ENCODE measurements around the gene TNFAIP8L2. TPM values are rescaled to one million over a fixed set of nuclear protein-coding genes. Genes with fewer than 3 reads are reported as not detected.

The TNFAIP8L2 gene
- 0.16 TPM in 1 of 2 replicates, not detected in the other for total RNA-seq

GRCh38 chr1:151156515-151156819 lies at the start of gene TNFAIP8L2:
TNFAIP8L2 (plus strand) TSS chr1:151156649; CDS start chr1:151158698, 2,049 bp downstream.

GRCh38 chr1:151146412-151147131 lies 9.9 kb upstream of the TNFAIP8L2 start, which contains the start of gene SEMA6C:
SEMA6C (minus strand) TSS chr1:151146631; CDS start chr1:151142621, 4,010 bp downstream.

GRCh38 chr1:151165738-151166504 lies 9.5 kb downstream of the TNFAIP8L2 start, which contains the start of the genes LYSMD1 and SCNM1:
LYSMD1 (minus strand) TSS chr1:151165902; CDS start chr1:151165258, 644 bp downstream.
SCNM1 (plus strand) TSS chr1:151166144; CDS start chr1:151166153, 9 bp downstream.

GRCh38 chr1:151175863-151176262 lies 19.4 kb downstream of the TNFAIP8L2 start, which contains the start of gene TMOD4:
TMOD4 (minus strand) TSS chr1:151175981; CDS start chr1:151174875, 1,106 bp downstream.

GRCh38 chr1:151189637-151190445 lies 33.4 kb downstream of the TNFAIP8L2 start, which contains the start of gene VPS72:
VPS72 (minus strand) TSS chr1:151190197; CDS start chr1:151190121, 76 bp downstream.

GRCh38 chr1:151198254-151199127 lies 42.0 kb downstream of the TNFAIP8L2 start, which contains the start of gene PIP5K1A:
PIP5K1A (plus strand) TSS chr1:151198552; CDS start chr1:151198997, 445 bp downstream.

Other genes starting within 250 kb of the TNFAIP8L2 start
- gene SETDB1, start 230.3 kb upstream of the TNFAIP8L2 start, total RNA-seq: 24.6 and 44.6 TPM in 2 replicates
- 59.3 and 89.7 TPM in 2 replicates for gene CERS2, start 181.8 kb upstream of the TNFAIP8L2 start, total RNA-seq
- gene ANXA9, start 174.4 kb upstream of the TNFAIP8L2 start, total RNA-seq: not detected in 2 replicates
- 7.9 and 12.6 TPM in 2 replicates for gene MINDY1, start 149.7 kb upstream of the TNFAIP8L2 start, total RNA-seq
- gene PRUNE1, start 148.2 kb upstream of the TNFAIP8L2 start, total RNA-seq: 5.0 and 5.7 TPM in 2 replicates
- under 0.01 and 0.57 TPM in 2 replicates for gene BNIPL, start 120.1 kb upstream of the TNFAIP8L2 start, total RNA-seq
- 0.63 and 1.5 TPM in 2 replicates for gene C1orf56, start 108.9 kb upstream of the TNFAIP8L2 start, total RNA-seq
- 49.4 and 59.4 TPM in 2 replicates for gene CDC42SE1, start 97.0 kb upstream of the TNFAIP8L2 start, total RNA-seq
- 1.1 and 2.0 TPM in 2 replicates for gene MLLT11, start 96.3 kb upstream of the TNFAIP8L2 start, total RNA-seq
- 3.2 and 10.3 TPM in 2 replicates for gene GABPB2, start 85.9 kb upstream of the TNFAIP8L2 start, total RNA-seq
- 9.1 and 15.6 TPM in 2 replicates for gene SEMA6C, start 10.0 kb upstream of the TNFAIP8L2 start, total RNA-seq
- gene LYSMD1, start 9.3 kb downstream of the TNFAIP8L2 start, total RNA-seq: 2.8 and 5.3 TPM in 2 replicates
- 23.8 and 24.4 TPM in 2 replicates for gene SCNM1, start 9.5 kb downstream of the TNFAIP8L2 start, total RNA-seq
- 0.49 TPM in 1 of 2 replicates, not detected in the other for gene TMOD4, start 19.3 kb downstream of the TNFAIP8L2 start, total RNA-seq
- 51.0 and 52.4 TPM in 2 replicates for gene VPS72, start 33.5 kb downstream of the TNFAIP8L2 start, total RNA-seq
- 26.7 and 61.7 TPM in 2 replicates for gene PIP5K1A, start 41.9 kb downstream of the TNFAIP8L2 start, total RNA-seq
- 220 and 235 TPM in 2 replicates for gene PSMD4, start 98.1 kb downstream of the TNFAIP8L2 start, total RNA-seq
- 5.3 and 10.6 TPM in 2 replicates for gene ZNF687, start 125.7 kb downstream of the TNFAIP8L2 start, total RNA-seq
- gene PI4KB, start 170.8 kb downstream of the TNFAIP8L2 start, total RNA-seq: 20.2 and 54.2 TPM in 2 replicates
- gene RFX5, start 190.6 kb downstream of the TNFAIP8L2 start, total RNA-seq: 43.5 and 66.4 TPM in 2 replicates
- 2.4 and 3.7 TPM in 2 replicates for gene SELENBP1, start 216.1 kb downstream of the TNFAIP8L2 start, total RNA-seq
- 329 and 414 TPM in 2 replicates for gene PSMB4, start 242.9 kb downstream of the TNFAIP8L2 start, total RNA-seq

Data from bladder microvascular endothelial cell (primary cell).